NCI-H187 (cell line): ENCODE data around the gene GTF3C5.
"Not testable (repeated sequence)": the region's sequence is repeated elsewhere in the genome, so short reads cannot be mapped to it uniquely, and the experiment has no call there.

Experiments
- DNase-seq, 2 experiments: peaks; one replicate each; lab custom pipeline; 2025; lab: John Stamatoyannopoulos, UW

GTF3C5 gene

GRCh38 chr9:132996526-132996925, 34.3 kb upstream of the GTF3C5 start:
- no peak for DNase-seq

GRCh38 chr9:132997591-132997990, 33.2 kb upstream of the GTF3C5 start:
- DNase-seq, result no peak

- DNase-seq, result not testable (repeated sequence)
These were observed 32.6 kb upstream of the GTF3C5 start for GRCh38 chr9:132998221-132998620.

GRCh38 chr9:132998831-132999635, 31.8 kb upstream of the GTF3C5 start:
- no peak for DNase-seq

GRCh38 chr9:133002147-133003070, 28.4 kb upstream of the GTF3C5 start:
- DNase-seq, result no peak

GRCh38 chr9:133003071-133003461, 27.7 kb upstream of the GTF3C5 start:
- DNase-seq, result no peak

- no peak for DNase-seq
These were observed 27.1 kb upstream of the GTF3C5 start for GRCh38 chr9:133003671-133004090.

GRCh38 chr9:133004091-133004998, 26.5 kb upstream of the GTF3C5 start:
- DNase-seq, result no peak

GRCh38 chr9:133004999-133005760, 25.6 kb upstream of the GTF3C5 start:
- no peak for DNase-seq

- DNase-seq, result no peak
These were observed 24.8 kb upstream of the GTF3C5 start for GRCh38 chr9:133005957-133006356.

- DNase-seq, result no peak
These were observed 24.0 kb upstream of the GTF3C5 start for GRCh38 chr9:133006731-133007352.

- no peak for DNase-seq
These were observed 22.4 kb upstream of the GTF3C5 start for GRCh38 chr9:133008406-133008805.

- DNase-seq, result no peak
These were observed 22.0 kb upstream of the GTF3C5 start for GRCh38 chr9:133008824-133009223.

GRCh38 chr9:133009906-133010582, 20.8 kb upstream of the GTF3C5 start:
- DNase-seq, result no peak

GRCh38 chr9:133014696-133015095, 16.1 kb upstream of the GTF3C5 start:
- DNase-seq, result no peak

GRCh38 chr9:133023117-133023890, 7.5 kb upstream of the GTF3C5 start:
- no peak for DNase-seq

- no peak for DNase-seq
These were observed 4.4 kb upstream of the GTF3C5 start for GRCh38 chr9:133026426-133026825.

GRCh38 chr9:133027134-133027533, 3.7 kb upstream of the GTF3C5 start:
- no peak for DNase-seq

- no peak for DNase-seq
These were observed 2.6 kb upstream of the GTF3C5 start for GRCh38 chr9:133028221-133028620.
